Keratinocyte (primary cell): ENCODE measurements around the gene HESX1. TPM values are rescaled to one million over a fixed set of nuclear protein-coding genes. Genes with fewer than 3 reads are reported as not detected.

Experiments
- DNase-seq: peaks from one replicate; pipeline ENCODE4 v3.0.0-alpha.2; 2011; ENCODE audit warnings: low read depth, missing footprints, low spot score
- FAIRE-seq: peaks from 2 replicates; lab custom pipeline; 2011; peaks lifted over from hg19 to GRCh38; lab: Jason Lieb, UNC
- H2AFZ ChIP-seq: 2 replicates; pipeline ENCODE4 v1.6.0; 2012; ENCODE audit warnings: low read length, control low read depth, inconsistent platforms; ENCODE audit not compliant: control insufficient read depth
- H3K27ac ChIP-seq: 2 replicates; pipeline ENCODE4 v1.5.1; 2011; ENCODE audit warnings: low read length; ENCODE audit not compliant: control insufficient read depth, insufficient read depth
- H3K27me3 ChIP-seq: 3 replicates; pipeline ENCODE4 v1.6.0; 2011; ENCODE audit warnings: low read length; ENCODE audit not compliant: control insufficient read depth, insufficient read depth; ENCODE audit errors: extremely low read depth
- H3K36me3 ChIP-seq, 2 experiments: 2 replicates in 1 of 2; 3 replicates in 1 of 2; pipeline ENCODE4 v1.5.1; 2011; ENCODE audit warnings: low read length in 2 of 2, mild to moderate bottlenecking in 1 of 2; ENCODE audit not compliant: control insufficient read depth in 2 of 2, insufficient read depth in 2 of 2; ENCODE audit errors: extremely low read depth in 1 of 2
- H3K4me1 ChIP-seq: 3 replicates; pipeline ENCODE4 v1.5.1; 2011; ENCODE audit warnings: low read length; ENCODE audit not compliant: control insufficient read depth, insufficient read depth; ENCODE audit errors: extremely low read depth
- H3K4me2 ChIP-seq: 3 replicates; pipeline ENCODE4 v1.6.0; 2011; ENCODE audit warnings: low read depth, low read length; ENCODE audit not compliant: control insufficient read depth, insufficient read depth; ENCODE audit errors: extremely low read depth
- H3K4me3 ChIP-seq, 3 experiments: fragments of 200-600 bp in 1 of 3; sonication (generic) in 1 of 3; 2 replicates in 2 of 3; 3 replicates in 1 of 3; pipeline ENCODE4 v1.5.1; 2011 to 2016; ENCODE audit warnings: low read length in 3 of 3, mild to moderate bottlenecking in 3 of 3, control low read depth in 2 of 3, inconsistent platforms in 1 of 3, low read depth in 1 of 3, mixed read lengths in 1 of 3, mixed run types in 1 of 3, moderate library complexity in 1 of 3; ENCODE audit not compliant: control insufficient read depth in 2 of 3, insufficient read depth in 2 of 3; ENCODE audit errors: extremely low read depth in 1 of 3
- H3K79me2 ChIP-seq: 2 replicates; pipeline ENCODE4 v1.6.0; 2012; ENCODE audit warnings: low read length; ENCODE audit not compliant: control insufficient read depth, insufficient read depth
- H3K9ac ChIP-seq: 3 replicates; pipeline ENCODE4 v1.6.0; 2011; ENCODE audit warnings: low read length; ENCODE audit not compliant: control insufficient read depth, insufficient read depth; ENCODE audit errors: extremely low read depth
- H3K9me1 ChIP-seq: 3 replicates; pipeline ENCODE4 v1.6.0; 2011; ENCODE audit warnings: low read length; ENCODE audit not compliant: control insufficient read depth, insufficient read depth; ENCODE audit errors: extremely low read depth
- H3K9me3 ChIP-seq: 2 replicates; pipeline ENCODE4 v1.5.1; 2012; ENCODE audit warnings: low read depth, low read length; ENCODE audit not compliant: control insufficient read depth
- H4K20me1 ChIP-seq: 3 replicates; pipeline ENCODE4 v1.6.0; 2011; ENCODE audit warnings: low read length; ENCODE audit not compliant: control insufficient read depth, insufficient read depth; ENCODE audit errors: extremely low read depth
- CTCF ChIP-seq, 3 experiments: IDR thresholded peaks in 1 of 3; conservative IDR thresholded peaks in 1 of 3; optimal IDR thresholded peaks in 1 of 3; 2 replicates in 2 of 3; 3 replicates in 1 of 3; pipeline versions ENCODE3 to v1.5.1; 2011; ENCODE audit warnings: low read length in 3 of 3, mild to moderate bottlenecking in 3 of 3, moderate library complexity in 2 of 3, control low read depth in 1 of 3, inconsistent platforms in 1 of 3; ENCODE audit not compliant: insufficient read depth in 2 of 3; ENCODE audit errors: extremely low read depth in 1 of 3
- EZH2 ChIP-seq: IDR thresholded peaks from one replicate; pipeline ENCODE4 v1.6.1; 2012; ENCODE audit warnings: inconsistent platforms, mild to moderate bottlenecking, low read length, moderate library complexity
- dilution Hi-C: fragments of 300-500 bp; cut with MboI; formaldehyde crosslinking; loops from one replicate; pipeline ENCODE4 v1.7.0; 2020; ENCODE audit warnings: low sequenced_read_pairs; ENCODE audit not compliant: extremely low pct_ligation_motif_present
- polyA plus RNA-seq, 5 experiments: library from polyadenylated mRNA; depleted of rRNA in 3 of 5; stranded (reverse) in 3 of 5; stranded (forward) in 1 of 5; unstranded in 1 of 5; fragments of >200 nt; gene quantifications; 1 replicate in 1 of 5; 2 replicates in 3 of 5; 3 replicates in 1 of 5; pipeline versions ENCODE4 v1.2.1 to v1.2.3, GENCODE V29; 2011 to 2012; ENCODE audit warnings: missing spikeins in 2 of 5, low read depth in 1 of 5, low replicate concordance in 1 of 5

The HESX1 gene
- polyA plus RNA-seq, 1 donor (not counting 4 experiments of a cell fraction or from before 2014, with no cell fraction given), result 0.29 TPM

DNA sequence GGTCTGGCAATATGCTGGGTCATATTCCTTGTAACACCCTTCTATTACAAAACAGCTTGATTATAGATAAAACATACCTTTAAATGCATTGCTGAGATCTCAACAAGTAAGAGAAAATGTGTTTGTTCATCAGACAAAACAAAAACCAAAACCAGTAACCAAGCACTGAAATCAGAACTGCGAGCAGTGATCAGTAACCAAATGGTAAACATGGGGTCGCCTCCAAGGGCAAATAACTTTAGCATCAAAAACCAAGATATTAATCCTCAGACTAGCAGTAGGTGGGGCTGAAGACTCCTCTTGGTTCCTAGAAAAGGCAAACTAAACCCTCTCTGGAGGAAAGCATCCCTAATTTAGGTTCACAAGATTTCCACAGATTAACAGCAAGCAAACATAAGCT lies 6.6 kb upstream of the HESX1 start:
- no peak for DNase-seq
- no peaks in the 10 kb centered on the region for H4K20me1 ChIP-seq
- no peak overlapping the region for H3K9ac ChIP-seq
- no peaks in the 10 kb centered on the region for H3K79me2 ChIP-seq
- dilution Hi-C loops, result no loop called here
- no peaks in the 10 kb centered on the region for H3K9me3 ChIP-seq
- TF ChIP-seq CTCF (optimal IDR thresholded peaks at IDR 0.05 in 1 of 3, IDR thresholded peaks at IDR 0.05 in 1 of 3, conservative IDR thresholded peaks at IDR 0.05 in 1 of 3; ENCODE audit: extremely low read depth in 1 of 3, insufficient read depth in 2 of 3, low read length in 3 of 3) (no peak), EZH2 (no peak)
- H3K27me3 ChIP-seq, result no peaks in the 10 kb centered on the region
- H3K27ac ChIP-seq, result no peak overlapping the region
- no peak overlapping the region for H3K4me2 ChIP-seq
- no peaks in the 10 kb centered on the region for H3K9me1 ChIP-seq
- no peak for FAIRE-seq
- no peaks in the 10 kb centered on the region for H3K4me1 ChIP-seq
- H3K4me3 ChIP-seq, result no peak overlapping the region
- no peaks in the 10 kb centered on the region for H3K36me3 ChIP-seq
- H2AFZ ChIP-seq, result no peak overlapping the region

GRCh38 chr3:57194641-57195040 lies 5.1 kb downstream of the HESX1 start:
- no peak overlapping the region for H2AFZ ChIP-seq
- H3K27me3 ChIP-seq, result no peaks in the 10 kb centered on the region
- TF ChIP-seq CTCF (optimal IDR thresholded peaks at IDR 0.05 in 1 of 3, IDR thresholded peaks at IDR 0.05 in 1 of 3, conservative IDR thresholded peaks at IDR 0.05 in 1 of 3; ENCODE audit: extremely low read depth in 1 of 3, insufficient read depth in 2 of 3, low read length in 3 of 3) (no peak), EZH2 (no peak)
- no peak overlapping the region for H3K4me2 ChIP-seq
- H3K36me3 ChIP-seq, result no peaks in the 10 kb centered on the region
- DNase-seq (no peak), FAIRE-seq (no peak)
- H3K9ac ChIP-seq, result no peak overlapping the region
- no peaks in the 10 kb centered on the region for H3K79me2 ChIP-seq
- no peak overlapping the region for H3K27ac ChIP-seq
- no peaks in the 10 kb centered on the region for H3K9me3 ChIP-seq
- no peaks in the 10 kb centered on the region for H3K9me1 ChIP-seq
- H3K4me1 ChIP-seq, result peaks cover 4% of the 10 kb centered on the region
- H3K4me3 ChIP-seq, result no peak overlapping the region
- no peaks in the 10 kb centered on the region for H4K20me1 ChIP-seq
- dilution Hi-C loops, result no loop called here
